Transverse colon (tissue), 4 donors: Measurements from ENCODE around the gene FBXO41. TPM values are rescaled to one million over a fixed set of nuclear protein-coding genes. Genes with fewer than 3 reads are reported as not detected.
A peak's percentile ranks its signal among the peaks of the same experiment; 100 is the strongest.

Source experiments
- DNase-seq: peaks from one replicate; pipeline ENCODE4 v3.0.0-alpha.2; 2019
- H3K27ac ChIP-seq, 4 donors: fragments of 200-600 bp; sonication (generic); 2 replicates each; pipeline ENCODE4 v1.5.1; 2016 to 2018; ENCODE audit warnings: inconsistent platforms in 4 of 4
- H3K27me3 ChIP-seq: fragments of 200-600 bp; sonication (generic); 2 replicates; pipeline ENCODE4 v1.5.1; 2017; ENCODE audit warnings: inconsistent platforms
- H3K36me3 ChIP-seq, 4 donors: fragments of 200-600 bp; sonication (generic); 2 replicates each; pipeline ENCODE4 v1.5.1; 2017 to 2019; ENCODE audit warnings: inconsistent platforms in 4 of 4
- H3K4me1 ChIP-seq, 4 donors: fragments of 200-600 bp; sonication (generic); 2 replicates each; pipeline ENCODE4 v1.5.1; 2017 to 2020; ENCODE audit warnings: inconsistent platforms in 4 of 4
- H3K4me3 ChIP-seq, 4 donors: fragments of 200-600 bp; sonication (generic); 1 replicate in 1 of 4; 2 replicates in 3 of 4; pipeline versions ENCODE4 v1.5.1 to v1.6.1; 2017 to 2019; ENCODE audit warnings: inconsistent platforms in 4 of 4
- H3K9me3 ChIP-seq, 2 donors: fragments of 200-600 bp; sonication (generic); 2 replicates each; pipeline ENCODE4 v1.5.1; 2017 to 2019; ENCODE audit warnings: inconsistent platforms in 2 of 2
- CTCF ChIP-seq, 5 experiments: fragments of 200-600 bp in 3 of 5; fragments of 450-650 bp in 2 of 5; sonication (generic) in 3 of 5; IDR thresholded peaks; 1 replicate in 2 of 5; 2 replicates in 3 of 5; pipeline ENCODE4 v1.5.1; 2016 to 2017; ENCODE audit warnings: antibody characterized with exemption in 5 of 5, inconsistent platforms in 3 of 5, mild to moderate bottlenecking in 2 of 5, moderate library complexity in 1 of 5
- EP300 ChIP-seq: sonication (generic); formaldehyde crosslinking; IDR thresholded peaks from one replicate; pipeline ENCODE4 v1.6.1; 2017; ENCODE audit warnings: antibody characterized with exemption, low read depth
- POLR2A ChIP-seq: fragments of 450-650 bp; IDR thresholded peaks from one replicate; pipeline ENCODE4 v1.6.1; 2016; ENCODE audit warnings: antibody characterized with exemption, mild to moderate bottlenecking, moderate library complexity
- POLR2AphosphoS5 ChIP-seq, 3 donors: sonication (generic); formaldehyde crosslinking; IDR thresholded peaks; one replicate each; pipeline ENCODE4 v1.6.1; 2016; ENCODE audit warnings: antibody characterized with exemption in 3 of 3
- WGBS, 2 donors: methylation state at CpG; one replicate each; pipeline ENCODE4 v1.1.5; 2018; ENCODE audit warnings: low coverage in 1 of 2; 5-methylcytosine and 5-hydroxymethylcytosine counted together
- in situ Hi-C, 4 donors: fragments of 200-750 bp; cut with MboI; loops; one replicate each; pipeline versions ENCODE4 v1.15.0 to v1.15.1; 2017; ENCODE audit warnings: low sequenced_read_pairs in 3 of 4, low pct_ligation_motif_present in 1 of 4, low pct_unique_long_range_greater_than_20kb in 1 of 4
- intact Hi-C: fragments of 100-400 bp; cut with DNase I; formaldehyde crosslinking; loops from one replicate; pipeline ENCODE4 v1.15.1; 2023; ENCODE audit warnings: low total_unique reads
- total RNA-seq, 4 donors: library from RNA; depleted of rRNA; stranded (reverse); fragments of >200 nt; gene quantifications; one replicate each; pipeline ENCODE4 v1.1.0, GENCODE V29; 2016

The FBXO41 gene
- total RNA-seq, 4 donors from 2014 or later, result 1.4 to 10.0 (median 5.7) TPM

GRCh38 chr2:73232403-73233153, 51.7 kb downstream of the FBXO41 start:
- TF ChIP-seq EP300 (no peak), POLR2AphosphoS5 (IDR thresholded peaks at IDR 0.05) (no peak), POLR2A (no peak), CTCF (IDR thresholded peaks at IDR 0.05) (peak in 1 of 5 experiments; percentile 18)
- in situ Hi-C loops, result loop anchor here in 1 of 4 donors (25.0 kb wide), 1 partner anchor 505 kb away; the partner anchor contains the start of gene TPRKB
- peaks cover 0 to 7% (median 0%) of the 10 kb centered on the region in 4 donors for H3K36me3 ChIP-seq
- H3K27ac ChIP-seq, result peak overlapping the region; percentile 92 to 99 (median 98)
- peak overlapping the region; percentile 69 to 92 (median 84) for H3K4me3 ChIP-seq
- no peaks in the 10 kb centered on the region for H3K9me3 ChIP-seq
- H3K27me3 ChIP-seq, result no peaks in the 10 kb centered on the region
- H3K4me1 ChIP-seq, result peaks cover 16 to 30% (median 24%) of the 10 kb centered on the region in 4 donors
- intact Hi-C loops, result no loop called here
- peak; percentile 57 for DNase-seq
- 2 to 60% methylated on average over 1 to 32 of the region's 37 CpGs for WGBS, 2 donors

GRCh38 chr2:73228631-73229030, 55.6 kb downstream of the FBXO41 start:
- intact Hi-C loops (no loop called here), in situ Hi-C loops (loop anchor here in 1 of 4 donors (25.0 kb wide), 1 partner anchor 509 kb away; the partner anchor contains the start of gene TPRKB)
- peaks cover 4 to 7% (median 5%) of the 10 kb centered on the region in 4 donors for H3K4me1 ChIP-seq
- H3K4me3 ChIP-seq, result no peak overlapping the region
- peaks cover 0 to 7% (median 0%) of the 10 kb centered on the region in 4 donors for H3K36me3 ChIP-seq
- no peaks in the 10 kb centered on the region for H3K27me3 ChIP-seq
- no peak for DNase-seq
- H3K9me3 ChIP-seq, result no peaks in the 10 kb centered on the region
- no peak for TF ChIP-seq CTCF (IDR thresholded peaks at IDR 0.05)
- no peak for TF ChIP-seq EP300
- TF ChIP-seq POLR2AphosphoS5 (IDR thresholded peaks at IDR 0.05), result no peak
- TF ChIP-seq POLR2A, result no peak
- no peak overlapping the region for H3K27ac ChIP-seq
- WGBS, 2 donors, result 72 to 86% methylated on average over 3 to 14 of the region's 14 CpGs

- in situ Hi-C loops (loop anchor here in 1 of 4 donors (25.0 kb wide), 1 partner anchor 510 kb away; the partner anchor contains the start of gene TPRKB), intact Hi-C loops (no loop called here)
- Histone ChIP-seq H3K27me3 (no peaks in the 10 kb centered on the region), H3K4me3 (no peak overlapping the region), H3K9me3 (no peaks in the 10 kb centered on the region), H3K4me1 (no peaks in the 10 kb centered on the region), H3K27ac (no peak overlapping the region), H3K36me3 (peaks cover 0 to 8% (median 0%) of the 10 kb centered on the region in 4 donors)
- 93% methylated on average over 3 of the region's 3 CpGs; no CpG with 5 or more reads in 1 of the 2 donors for WGBS, 2 donors
- TF ChIP-seq POLR2AphosphoS5 (IDR thresholded peaks at IDR 0.05) (no peak), POLR2A (no peak), CTCF (IDR thresholded peaks at IDR 0.05) (no peak), EP300 (no peak)
- no peak for DNase-seq
These were observed 57.2 kb downstream of the FBXO41 start for GRCh38 chr2:73227086-73227485.

GRCh38 chr2:73225513-73226360, 58.5 kb downstream of the FBXO41 start:
- DNase-seq, result no peak
- Histone ChIP-seq H3K4me3 (no peak overlapping the region), H3K36me3 (peaks cover 0 to 15% (median 0%) of the 10 kb centered on the region in 4 donors), H3K27ac (no peak overlapping the region), H3K4me1 (no peaks in the 10 kb centered on the region), H3K9me3 (no peaks in the 10 kb centered on the region), H3K27me3 (no peaks in the 10 kb centered on the region)
- 81% methylated on average over 9 of the region's 9 CpGs; no CpG with 5 or more reads in 1 of the 2 donors for WGBS, 2 donors
- intact Hi-C loops (no loop called here), in situ Hi-C loops (loop anchor here in 1 of 4 donors (25.0 kb wide), 1 partner anchor 512 kb away; the partner anchor contains the start of gene TPRKB)
- TF ChIP-seq EP300 (no peak), POLR2AphosphoS5 (IDR thresholded peaks at IDR 0.05) (no peak), POLR2A (no peak)
